Neural cell (in vitro differentiated cells): ENCODE measurements around the gene IL18R1. TPM values are rescaled to one million over a fixed set of nuclear protein-coding genes. Genes with fewer than 3 reads are reported as not detected.

Experiments used
- H2AFZ ChIP-seq: fragments of 200-600, 300-800 bp; sonication (generic), shearing (Covaris generic); 2 replicates; pipeline ENCODE4 v1.6.0; 2014; ENCODE audit warnings: low read depth, mild to moderate bottlenecking, antibody characterized with exemption, low read length, moderate library complexity
- H3F3A ChIP-seq: fragments of 200-600 bp; shearing (Covaris generic); 2 replicates; pipeline ENCODE4 v1.6.1; 2016; ENCODE audit warnings: mild to moderate bottlenecking, moderate library complexity, mixed read lengths, antibody characterized with exemption, low read length; ENCODE audit not compliant: insufficient read depth, poor library complexity, severe bottlenecking
- H3K27ac ChIP-seq: fragments of 200-600, 300-800 bp; sonication (generic), shearing (Covaris generic); 2 replicates; pipeline ENCODE4 v1.5.1; 2014; ENCODE audit warnings: mild to moderate bottlenecking, low read length, moderate library complexity
- H3K27me3 ChIP-seq: fragments of 300-800, 200-600 bp; sonication (generic), shearing (Covaris generic); 2 replicates; pipeline ENCODE4 v1.6.0; 2014; ENCODE audit warnings: mild to moderate bottlenecking, low read depth, low read length, moderate library complexity; ENCODE audit not compliant: insufficient read depth
- H3K36me3 ChIP-seq: fragments of 300-800, 200-600 bp; sonication (generic), shearing (Covaris generic); 2 replicates; pipeline ENCODE4 v1.5.1; 2014; ENCODE audit warnings: mild to moderate bottlenecking, antibody characterized with exemption, low read length, moderate library complexity; ENCODE audit not compliant: insufficient read depth
- H3K4me2 ChIP-seq: fragments of 300-800, 200-600 bp; sonication (generic), shearing (Covaris generic); 2 replicates; pipeline ENCODE4 v1.6.0; 2014; ENCODE audit warnings: mild to moderate bottlenecking, low read length
- H3K4me3 ChIP-seq: fragments of 300-800, 200-600 bp; sonication (generic), shearing (Covaris generic); 2 replicates; pipeline ENCODE4 v1.5.1; 2014; ENCODE audit warnings: mild to moderate bottlenecking, low read length, moderate library complexity
- H3K79me2 ChIP-seq: fragments of 200-600 bp; shearing (Covaris generic); replicated peaks from 2 replicates; pipeline ENCODE4 v1.6.0; 2014; ENCODE audit warnings: mild to moderate bottlenecking, low read length, moderate library complexity; ENCODE audit not compliant: insufficient read depth
- H3K9ac ChIP-seq: fragments of 300-800, 200-600 bp; sonication (generic), shearing (Covaris generic); 2 replicates; pipeline ENCODE4 v1.6.1; 2016; ENCODE audit warnings: mild to moderate bottlenecking, low read length, mixed read lengths
- H3K9me2 ChIP-seq: fragments of 200-600 bp; shearing (Covaris generic); 2 replicates; pipeline ENCODE4 v1.6.1; 2016; ENCODE audit warnings: mild to moderate bottlenecking, low read length, mixed read lengths; ENCODE audit not compliant: insufficient read depth
- H3K9me3 ChIP-seq: fragments of 200-600, 300-800 bp; sonication (generic), shearing (Covaris generic); 2 replicates; pipeline ENCODE4 v1.6.1; 2016; ENCODE audit warnings: mild to moderate bottlenecking, mixed run types, low read length, moderate library complexity, mixed read lengths
- H4K20me1 ChIP-seq: fragments of 200-600 bp; shearing (Covaris generic); 2 replicates; pipeline ENCODE4 v1.6.1; 2016; ENCODE audit warnings: mild to moderate bottlenecking, mixed run types; ENCODE audit not compliant: insufficient read depth
- CTCF ChIP-seq: fragments of 450-650 bp; IDR thresholded peaks from 2 replicates; pipeline ENCODE4 v1.5.1; 2014; ENCODE audit warnings: antibody characterized with exemption, mild to moderate bottlenecking, moderate library complexity; ENCODE audit not compliant: poor library complexity, severe bottlenecking
- EP300 ChIP-seq: fragments of 450-650 bp; conservative IDR thresholded peaks from 2 replicates; pipeline ENCODE4 v1.6.1; 2014; ENCODE audit warnings: antibody characterized with exemption, mild to moderate bottlenecking, moderate library complexity; ENCODE audit not compliant: poor library complexity, severe bottlenecking
- EZH2 ChIP-seq: fragments of 200-600, 300-800 bp; shearing (Covaris generic), sonication (generic); IDR thresholded peaks from 2 replicates; pipeline ENCODE4 v1.6.1; 2014; ENCODE audit warnings: antibody characterized with exemption, low read length, borderline replicate concordance, mild to moderate bottlenecking; ENCODE audit not compliant: insufficient read depth, poor library complexity, severe bottlenecking
- MXI1 ChIP-seq: fragments of 450-650 bp; conservative IDR thresholded peaks from 2 replicates; pipeline ENCODE4 v1.6.1; 2014; ENCODE audit warnings: antibody characterized with exemption, mild to moderate bottlenecking; ENCODE audit not compliant: poor library complexity, severe bottlenecking
- POLR2AphosphoS5 ChIP-seq: IDR thresholded peaks from 2 replicates; pipeline ENCODE4 v1.6.1; 2012
- RAD21 ChIP-seq: fragments of 450-650 bp; conservative IDR thresholded peaks from 2 replicates; pipeline ENCODE4 v1.6.1; 2014; ENCODE audit warnings: antibody characterized with exemption, mild to moderate bottlenecking, moderate library complexity
- REST ChIP-seq: IDR thresholded peaks from 2 replicates; pipeline ENCODE4 v1.6.1; 2012; ENCODE audit warnings: borderline replicate concordance
- SMC3 ChIP-seq: fragments of 450-650 bp; conservative IDR thresholded peaks from 2 replicates; pipeline ENCODE4 v1.6.1; 2014; ENCODE audit warnings: antibody characterized with exemption, mild to moderate bottlenecking, moderate library complexity; ENCODE audit not compliant: poor library complexity
- TAF1 ChIP-seq: IDR thresholded peaks from 2 replicates; pipeline ENCODE4 v1.6.1; 2012; ENCODE audit warnings: low read depth
- polyA plus RNA-seq: library from polyadenylated mRNA; depleted of rRNA; stranded (reverse); fragments of >200 nt; gene quantifications from 2 replicates; pipeline ENCODE4 v1.2.3, GENCODE V29; 2014

Gene IL18R1
- polyA plus RNA-seq, 1 donor from 2014 or later = 0.09 TPM

GRCh38 chr2:102399499-102400141 lies 44.0 kb downstream of the IL18R1 start:
- Histone ChIP-seq H3F3A (no peaks in the 10 kb centered on the region), H3K27ac (no peak overlapping the region), H3K36me3 (no peaks in the 10 kb centered on the region), H3K9me3 (no peaks in the 10 kb centered on the region), H4K20me1 (no peaks in the 10 kb centered on the region), H3K9ac (no peak overlapping the region), H3K4me2 (no peak overlapping the region), H2AFZ (no peak overlapping the region), H3K4me3 (no peak overlapping the region), H3K27me3 (no peaks in the 10 kb centered on the region), H3K9me2 (no peaks in the 10 kb centered on the region), H3K79me2 (no peaks in the 10 kb centered on the region)
- TF ChIP-seq SMC3 (no peak), EP300 (no peak), TAF1 (no peak), EZH2 (no peak), POLR2AphosphoS5 (no peak), RAD21 (no peak), MXI1 (no peak), REST (no peak), CTCF (no peak)

GRCh38 chr2:102401456-102401855 lies 45.9 kb downstream of the IL18R1 start:
- Histone ChIP-seq H3K79me2 (no peaks in the 10 kb centered on the region), H3K9me2 (no peaks in the 10 kb centered on the region), H3K9ac (no peak overlapping the region), H3K4me3 (no peak overlapping the region), H3F3A (no peaks in the 10 kb centered on the region), H3K27ac (no peak overlapping the region), H3K9me3 (no peaks in the 10 kb centered on the region), H4K20me1 (no peaks in the 10 kb centered on the region), H2AFZ (no peak overlapping the region), H3K36me3 (no peaks in the 10 kb centered on the region), H3K27me3 (no peaks in the 10 kb centered on the region), H3K4me2 (no peak overlapping the region)
- no peak for TF ChIP-seq SMC3
- TF ChIP-seq CTCF = no peak
- no peak for TF ChIP-seq MXI1
- TF ChIP-seq REST = no peak
- TF ChIP-seq EP300 = no peak
- no peak for TF ChIP-seq TAF1
